ENCODE measurements around the gene EXOC6B. TPM values are rescaled to one million over a fixed set of nuclear protein-coding genes. Genes with fewer than 3 reads are reported as not detected.

EXOC6B gene
- total RNA-seq, 2 donors from 2014 or later, result 51.3 to 68.9 TPM

DNA sequence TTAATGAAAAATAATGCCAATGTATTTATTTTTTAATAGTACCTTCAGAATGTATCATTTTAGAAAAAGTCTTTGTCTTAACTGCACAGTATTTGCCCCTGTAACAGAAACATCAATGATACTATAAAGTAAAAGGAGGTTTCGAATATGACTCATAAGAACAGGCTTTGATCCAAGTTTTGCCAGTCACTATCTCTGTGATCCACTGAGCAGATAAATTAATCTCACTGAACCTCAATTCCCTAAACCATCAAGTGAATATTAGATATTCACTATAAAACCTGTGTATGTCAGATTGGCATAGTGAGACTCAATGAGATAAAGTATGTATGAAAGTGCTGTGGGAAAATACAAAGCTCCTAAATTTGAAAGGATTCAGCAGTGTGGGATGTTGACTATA is 292.1 kb downstream of the EXOC6B start:
- H3K9me3 ChIP-seq (ENCODE audit: control insufficient read depth, low read length), result no peaks in the 10 kb centered on the region
- Mint-ChIP-seq H3K27me3 (ENCODE audit: insufficient read depth) (no peaks in the 10 kb centered on the region), H3K36me3 (ENCODE audit: low read depth) (no peaks in the 10 kb centered on the region), H3K9me3 (no peaks in the 10 kb centered on the region), H3K4me3 (no peak overlapping the region), H3K27ac (no peak overlapping the region), H3K4me1 (peaks cover 8% of the 10 kb centered on the region)
- TF ChIP-seq, protein P1, sequence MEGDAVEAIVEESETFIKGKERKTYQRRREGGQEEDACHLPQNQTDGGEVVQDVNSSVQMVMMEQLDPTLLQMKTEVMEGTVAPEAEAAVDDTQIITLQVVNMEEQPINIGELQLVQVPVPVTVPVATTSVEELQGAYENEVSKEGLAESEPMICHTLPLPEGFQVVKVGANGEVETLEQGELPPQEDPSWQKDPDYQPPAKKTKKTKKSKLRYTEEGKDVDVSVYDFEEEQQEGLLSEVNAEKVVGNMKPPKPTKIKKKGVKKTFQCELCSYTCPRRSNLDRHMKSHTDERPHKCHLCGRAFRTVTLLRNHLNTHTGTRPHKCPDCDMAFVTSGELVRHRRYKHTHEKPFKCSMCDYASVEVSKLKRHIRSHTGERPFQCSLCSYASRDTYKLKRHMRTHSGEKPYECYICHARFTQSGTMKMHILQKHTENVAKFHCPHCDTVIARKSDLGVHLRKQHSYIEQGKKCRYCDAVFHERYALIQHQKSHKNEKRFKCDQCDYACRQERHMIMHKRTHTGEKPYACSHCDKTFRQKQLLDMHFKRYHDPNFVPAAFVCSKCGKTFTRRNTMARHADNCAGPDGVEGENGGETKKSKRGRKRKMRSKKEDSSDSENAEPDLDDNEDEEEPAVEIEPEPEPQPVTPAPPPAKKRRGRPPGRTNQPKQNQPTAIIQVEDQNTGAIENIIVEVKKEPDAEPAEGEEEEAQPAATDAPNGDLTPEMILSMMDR (conservative IDR thresholded peaks at IDR 0.05), result no peak
- H3K27me3 ChIP-seq (ENCODE audit: control insufficient read depth, insufficient read depth, low read length, poor library complexity, severe bottlenecking), result no peaks in the 10 kb centered on the region
- no peak overlapping the region for H3K27ac ChIP-seq (ENCODE audit: low read depth, low read length)
- no peaks in the 10 kb centered on the region for H3K4me1 ChIP-seq (ENCODE audit: control insufficient read depth, insufficient read depth, low read length)
- DNase-seq, result no peak
- H3K36me3 ChIP-seq (ENCODE audit: control insufficient read depth, insufficient read depth, low read length), result no peaks in the 10 kb centered on the region
- WGBS, 2 experiments (ENCODE audit: insufficient coverage in 1 of 2, insufficient read length in 1 of 2), result 100% methylated on average over 1 of the region's 1 CpG; no CpG with 5 or more reads in 1 of the 2 experiments
- no peak overlapping the region for H3K4me3 ChIP-seq (ENCODE audit: low read length)
- no peak overlapping the region for H3K9ac ChIP-seq (ENCODE audit: extremely low read depth, low read length, poor library complexity, severe bottlenecking)

GRCh38 chr2:72527424-72527823 is 298.4 kb downstream of the EXOC6B start:
- Histone ChIP-seq H3K36me3 (ENCODE audit: control insufficient read depth, insufficient read depth, low read length) (no peaks in the 10 kb centered on the region), H3K27me3 (ENCODE audit: control insufficient read depth, insufficient read depth, low read length, poor library complexity, severe bottlenecking) (no peaks in the 10 kb centered on the region), H3K9ac (ENCODE audit: extremely low read depth, low read length, poor library complexity, severe bottlenecking) (no peak overlapping the region), H3K9me3 (ENCODE audit: control insufficient read depth, low read length) (no peaks in the 10 kb centered on the region), H3K27ac (ENCODE audit: low read depth, low read length) (no peak overlapping the region), H3K4me3 (ENCODE audit: low read length) (no peak overlapping the region), H3K4me1 (ENCODE audit: control insufficient read depth, insufficient read depth, low read length) (no peaks in the 10 kb centered on the region)
- no CpG with 5 or more reads among the region's 1 CpG for WGBS, 2 experiments (ENCODE audit: insufficient coverage in 1 of 2, insufficient read length in 1 of 2)
- no peak for DNase-seq
- H3K9me3 Mint-ChIP-seq, result no peaks in the 10 kb centered on the region
- TF ChIP-seq, protein P1 (conservative IDR thresholded peaks at IDR 0.05), result no peak
- no peaks in the 10 kb centered on the region for H3K27me3 Mint-ChIP-seq (ENCODE audit: insufficient read depth)
- H3K36me3 Mint-ChIP-seq (ENCODE audit: low read depth), result no peaks in the 10 kb centered on the region
- H3K4me3 Mint-ChIP-seq, result no peak overlapping the region
- H3K4me1 Mint-ChIP-seq, result peaks cover 6% of the 10 kb centered on the region
- H3K27ac Mint-ChIP-seq, result no peak overlapping the region

DNA sequence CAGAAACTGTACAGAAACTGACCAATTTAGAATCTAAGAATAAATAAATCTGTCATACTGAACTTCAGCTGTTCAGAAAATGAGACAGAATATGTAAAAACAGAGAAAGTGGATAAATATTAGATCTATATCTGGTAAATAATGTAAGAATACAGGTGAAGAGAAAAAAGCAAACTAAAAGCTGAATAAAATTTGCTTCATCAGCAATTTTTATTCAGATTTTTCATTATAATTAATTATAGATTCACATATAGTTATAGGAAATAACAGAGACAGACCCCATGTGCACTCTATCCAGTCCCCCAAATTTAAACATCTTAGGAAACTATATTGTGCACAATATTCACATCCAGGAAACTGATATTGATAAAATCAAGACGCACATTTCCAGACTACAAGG is 299.2 kb downstream of the EXOC6B start:
- Histone ChIP-seq H3K27ac (ENCODE audit: low read depth, low read length) (no peak overlapping the region), H3K9ac (ENCODE audit: extremely low read depth, low read length, poor library complexity, severe bottlenecking) (no peak overlapping the region), H3K9me3 (ENCODE audit: control insufficient read depth, low read length) (no peaks in the 10 kb centered on the region), H3K27me3 (ENCODE audit: control insufficient read depth, insufficient read depth, low read length, poor library complexity, severe bottlenecking) (no peaks in the 10 kb centered on the region), H3K36me3 (ENCODE audit: control insufficient read depth, insufficient read depth, low read length) (no peaks in the 10 kb centered on the region), H3K4me1 (ENCODE audit: control insufficient read depth, insufficient read depth, low read length) (no peaks in the 10 kb centered on the region), H3K4me3 (ENCODE audit: low read length) (no peak overlapping the region)
- 96 to 100% methylated on average over 1 of the region's 1 CpG for WGBS, 2 experiments (ENCODE audit: insufficient coverage in 1 of 2, insufficient read length in 1 of 2)
- no peak for DNase-seq
- H3K27me3 Mint-ChIP-seq (ENCODE audit: insufficient read depth), result no peaks in the 10 kb centered on the region
- H3K36me3 Mint-ChIP-seq (ENCODE audit: low read depth), result no peaks in the 10 kb centered on the region
- no peak overlapping the region for H3K4me3 Mint-ChIP-seq
- no peaks in the 10 kb centered on the region for H3K9me3 Mint-ChIP-seq
- TF ChIP-seq, protein P1 (conservative IDR thresholded peaks at IDR 0.05), result no peak
- H3K4me1 Mint-ChIP-seq, result peaks cover 6% of the 10 kb centered on the region
- no peak overlapping the region for H3K27ac Mint-ChIP-seq
